BLaER1 treated with 17β-estradiol and CSF1 and Interleukin-3, amounts not matched to agents 10 nM and 100 nM (cell line): ENCODE data around the gene AUH.

ENCODE experiments used
- H3K27ac ChIP-seq, 11 experiments: shearing (Covaris generic); formaldehyde crosslinking; 2 replicates each; pipeline ENCODE4 v1.8.1; 2022
- H3K27me3 ChIP-seq, 11 experiments: shearing (Covaris generic); formaldehyde crosslinking; 2 replicates each; pipeline ENCODE4 v1.8.1; 2022
- H3K36me3 ChIP-seq, 11 experiments: shearing (Covaris generic); formaldehyde crosslinking; 2 replicates each; pipeline ENCODE4 v1.8.1; 2022
- H3K4me1 ChIP-seq, 10 experiments: shearing (Covaris generic); formaldehyde crosslinking; 2 replicates each; pipeline ENCODE4 v1.8.1; 2022
- H3K4me2 ChIP-seq, 11 experiments: shearing (Covaris generic); formaldehyde crosslinking; 2 replicates each; pipeline ENCODE4 v1.8.1; 2022
- H3K4me3 ChIP-seq, 10 experiments: shearing (Covaris generic); formaldehyde crosslinking; 2 replicates each; pipeline ENCODE4 v1.8.1; 2022
- H3K9ac ChIP-seq, 11 experiments: shearing (Covaris generic); formaldehyde crosslinking; 2 replicates each; pipeline ENCODE4 v1.8.1; 2022
- H3K9me3 ChIP-seq, 11 experiments: shearing (Covaris generic); formaldehyde crosslinking; replicated peaks in 1 of 11; 2 replicates each; pipeline ENCODE4 v1.8.1; 2022
- H4K20me1 ChIP-seq, 11 experiments: shearing (Covaris generic); formaldehyde crosslinking; 2 replicates each; pipeline ENCODE4 v1.8.1; 2022
- Cebpa-rat ChIP-seq, 11 experiments: shearing (Covaris generic); IDR thresholded peaks; 2 replicates each; pipeline ENCODE4 v1.8.1; 2022

Gene AUH

DNA sequence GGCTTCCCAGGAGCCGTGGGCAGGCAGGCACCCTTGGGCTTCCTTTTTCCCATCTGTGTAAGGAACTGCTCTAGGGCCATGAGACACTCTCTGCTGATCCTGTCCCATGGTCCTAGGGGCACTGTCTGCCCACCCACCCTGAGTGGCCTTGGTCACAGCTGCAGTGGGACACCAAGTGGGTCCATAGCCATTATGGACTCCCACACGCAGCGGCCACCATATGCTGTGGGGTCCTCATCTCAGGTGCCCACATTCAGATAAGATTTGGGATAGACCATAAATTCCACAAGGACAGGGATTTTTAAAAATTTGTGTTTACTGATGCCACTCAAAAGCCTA, 180.8 kb downstream of the AUH start:
- no peak for TF ChIP-seq Cebpa-rat (IDR thresholded peaks at IDR 0.05)
- Histone ChIP-seq H3K4me3 (no peak overlapping the region), H3K9ac (no peak overlapping the region), H3K4me1 (peaks cover 22 to 89% (median 80%) of the 10 kb centered on the region in 10 experiments), H3K27me3 (no peaks in the 10 kb centered on the region), H3K27ac (peak overlapping the region in 3 of 11 experiments; percentile 23 to 44 (median 33); a peak in 4 of 22 replicates), H3K36me3 (no peaks in the 10 kb centered on the region), H4K20me1 (no peaks in the 10 kb centered on the region), H3K9me3 (peaks cover 0 to 7% (median 2%) of the 10 kb centered on the region in 11 experiments; a peak in 6 of 22 replicates), H3K4me2 (peak overlapping the region in 6 of 11 experiments; percentile 39 to 76 (median 71); a peak in 10 of 22 replicates)

DNA sequence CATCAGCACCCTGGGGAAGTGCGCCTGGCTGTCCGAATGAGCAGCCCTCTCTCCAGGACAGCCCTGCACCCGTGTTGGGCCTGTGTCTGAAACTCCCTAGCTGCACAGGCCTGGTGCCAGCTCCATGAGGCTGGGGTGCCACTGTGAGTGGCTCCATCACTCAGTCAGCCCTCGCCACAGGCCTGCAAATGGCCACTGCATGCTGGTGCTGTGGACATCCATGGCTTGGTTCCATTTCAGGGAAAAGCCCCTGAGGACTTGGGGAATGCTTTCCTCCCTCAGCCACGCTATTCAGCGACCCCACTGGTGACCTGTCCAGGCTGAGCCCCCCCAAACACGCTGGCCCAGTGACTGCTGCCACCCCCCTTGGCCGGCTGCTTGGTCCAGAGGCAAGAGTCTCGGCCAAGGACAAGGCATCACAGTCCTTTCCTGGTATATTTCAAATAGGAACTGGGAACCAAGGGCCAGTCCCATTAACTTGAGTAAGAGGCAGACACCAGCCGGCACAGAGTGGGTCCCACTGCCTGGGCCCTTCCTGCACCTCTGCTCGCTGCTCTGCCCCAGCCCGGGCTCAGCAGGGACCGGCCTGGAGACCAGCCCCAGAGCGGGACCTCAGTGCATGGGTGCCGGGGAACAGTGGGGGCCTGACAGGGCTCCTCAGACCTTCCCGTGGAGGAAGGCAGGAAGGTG, 181.3 kb downstream of the AUH start:
- no peaks in the 10 kb centered on the region for H3K27me3 ChIP-seq
- no peaks in the 10 kb centered on the region for H4K20me1 ChIP-seq
- peaks cover 0 to 12% (median 5%) of the 10 kb centered on the region in 11 experiments; a peak in 7 of 22 replicates for H3K9me3 ChIP-seq
- no peaks in the 10 kb centered on the region for H3K36me3 ChIP-seq
- TF ChIP-seq Cebpa-rat (IDR thresholded peaks at IDR 0.05) = no peak
- peak overlapping the region in 6 of 11 experiments; percentile 39 to 76 (median 71); a peak in 11 of 22 replicates for H3K4me2 ChIP-seq
- H3K4me3 ChIP-seq = no peak overlapping the region
- peak overlapping the region in 4 of 11 experiments; percentile 13 to 44 (median 28); a peak in 5 of 22 replicates for H3K27ac ChIP-seq
- peaks cover 25 to 92% (median 85%) of the 10 kb centered on the region in 10 experiments for H3K4me1 ChIP-seq
- H3K9ac ChIP-seq = no peak overlapping the region

DNA sequence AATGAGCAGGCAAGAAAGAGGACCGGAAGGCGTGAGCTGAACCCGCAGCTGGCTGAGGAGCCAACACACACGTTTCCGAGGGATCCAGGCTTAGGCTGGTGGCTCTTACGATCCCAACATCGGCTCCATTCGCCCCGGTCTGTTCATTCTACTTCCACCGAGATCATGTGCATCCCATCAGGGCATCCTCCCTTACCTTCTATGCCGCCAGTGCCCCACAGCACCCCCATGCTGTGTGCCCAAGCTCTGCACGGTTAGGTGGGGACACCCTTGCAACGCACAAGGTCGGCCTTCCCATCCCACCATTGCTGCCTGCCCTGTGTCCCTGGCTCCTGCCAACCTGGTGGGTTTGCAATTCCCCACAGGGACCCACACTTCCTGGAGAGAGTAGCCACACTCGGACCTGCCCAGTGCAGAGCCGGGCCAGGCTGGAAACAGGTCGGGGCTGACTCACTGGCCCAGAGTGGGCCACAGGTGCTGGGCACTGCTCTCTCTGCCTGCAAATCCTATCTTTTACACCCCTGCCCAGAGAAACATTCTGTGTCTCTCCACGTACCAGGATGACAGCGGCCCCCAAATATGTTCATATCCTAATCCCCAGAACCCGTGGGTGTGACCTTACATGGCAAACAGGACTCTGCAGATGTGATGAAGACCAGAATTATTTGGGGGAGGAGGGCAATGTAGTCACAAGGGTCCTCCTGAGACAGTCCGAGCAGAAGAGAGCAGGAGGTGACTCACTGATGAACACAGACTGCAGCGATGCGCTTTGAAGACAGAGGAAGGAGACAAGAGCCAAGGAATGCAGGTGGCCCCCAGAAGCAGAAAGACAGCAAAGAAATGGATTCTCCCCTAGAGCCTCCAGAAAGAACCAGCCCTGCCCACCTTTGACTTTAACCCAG, 182.2 kb downstream of the AUH start:
- Histone ChIP-seq H3K36me3 (no peaks in the 10 kb centered on the region), H3K4me2 (peak overlapping the region in 9 of 11 experiments; percentile 26 to 76 (median 61); a peak in 16 of 22 replicates), H3K4me3 (no peak overlapping the region), H3K9me3 (peaks cover 0 to 13% (median 5%) of the 10 kb centered on the region in 11 experiments; a peak in 7 of 22 replicates), H3K4me1 (peaks cover 34 to 97% (median 94%) of the 10 kb centered on the region in 10 experiments), H3K9ac (0 out of 22 replicates have a peak overlapping the region, but pooled peaks of 1 of the 11 experiments have one; percentile 4), H3K27ac (peak overlapping the region in 2 of 11 experiments; percentile 44 to 52; a peak in 4 of 22 replicates), H4K20me1 (no peaks in the 10 kb centered on the region), H3K27me3 (no peaks in the 10 kb centered on the region)
- no peak for TF ChIP-seq Cebpa-rat (IDR thresholded peaks at IDR 0.05)

DNA sequence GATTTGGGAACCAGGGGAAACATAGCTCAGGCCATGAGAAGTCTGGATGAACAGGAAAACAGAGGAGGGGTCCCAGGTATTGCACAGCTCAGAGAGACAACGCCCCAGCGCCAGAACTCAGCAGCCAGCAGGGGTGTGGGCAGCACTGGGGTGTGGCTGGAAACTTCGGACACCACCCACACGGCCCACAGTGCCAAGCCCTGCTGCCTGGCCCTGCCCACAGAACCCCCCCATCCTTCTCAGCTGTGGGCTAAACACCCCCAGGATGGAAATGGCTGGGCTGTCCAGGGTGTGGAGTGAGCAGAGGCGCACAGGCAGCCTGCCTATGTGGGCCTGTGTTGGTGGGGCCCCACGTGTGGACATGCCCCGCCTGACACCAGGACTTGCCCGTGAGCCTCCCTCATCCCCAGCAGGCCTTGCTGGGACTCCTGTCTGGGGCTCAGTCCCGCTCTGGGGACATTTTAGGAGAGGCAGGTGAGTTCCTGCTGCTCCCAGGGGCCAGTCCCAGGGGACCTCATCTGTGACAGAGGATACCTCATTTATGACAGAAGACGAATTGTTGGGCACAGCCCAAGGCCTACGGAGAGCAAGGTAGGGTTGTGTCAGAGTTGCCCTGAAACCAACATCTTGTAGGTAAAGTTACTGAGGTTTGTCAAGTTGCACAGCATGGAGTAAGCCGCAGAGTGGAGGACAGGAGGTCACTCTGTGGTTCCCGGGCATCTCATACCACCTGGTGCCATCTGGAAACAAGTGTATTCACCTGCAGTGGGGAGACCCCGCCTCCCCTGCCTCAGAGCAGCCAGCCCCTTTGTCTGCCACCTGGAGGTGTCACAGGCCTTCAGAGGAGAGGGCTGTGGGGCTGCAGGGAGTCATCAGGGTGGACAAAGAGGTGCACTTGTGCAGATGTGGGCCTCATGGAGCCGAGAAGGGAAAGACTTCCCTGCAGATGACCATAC, 183.2 kb downstream of the AUH start:
- Histone ChIP-seq H3K36me3 (no peaks in the 10 kb centered on the region), H3K9me3 (peaks cover 0 to 13% (median 5%) of the 10 kb centered on the region in 11 experiments; a peak in 7 of 22 replicates), H3K4me2 (peak overlapping the region; percentile 39 to 76 (median 63)), H4K20me1 (no peaks in the 10 kb centered on the region), H3K9ac (peak overlapping the region in 5 of 11 experiments; percentile 6 to 57 (median 40); a peak in 4 of 22 replicates), H3K4me1 (peaks cover 41 to 100% (median 96%) of the 10 kb centered on the region in 10 experiments), H3K27me3 (no peaks in the 10 kb centered on the region), H3K4me3 (no peak overlapping the region), H3K27ac (peak overlapping the region in 7 of 11 experiments; percentile 13 to 64 (median 44); a peak in 9 of 22 replicates)
- no peak for TF ChIP-seq Cebpa-rat (IDR thresholded peaks at IDR 0.05)

DNA sequence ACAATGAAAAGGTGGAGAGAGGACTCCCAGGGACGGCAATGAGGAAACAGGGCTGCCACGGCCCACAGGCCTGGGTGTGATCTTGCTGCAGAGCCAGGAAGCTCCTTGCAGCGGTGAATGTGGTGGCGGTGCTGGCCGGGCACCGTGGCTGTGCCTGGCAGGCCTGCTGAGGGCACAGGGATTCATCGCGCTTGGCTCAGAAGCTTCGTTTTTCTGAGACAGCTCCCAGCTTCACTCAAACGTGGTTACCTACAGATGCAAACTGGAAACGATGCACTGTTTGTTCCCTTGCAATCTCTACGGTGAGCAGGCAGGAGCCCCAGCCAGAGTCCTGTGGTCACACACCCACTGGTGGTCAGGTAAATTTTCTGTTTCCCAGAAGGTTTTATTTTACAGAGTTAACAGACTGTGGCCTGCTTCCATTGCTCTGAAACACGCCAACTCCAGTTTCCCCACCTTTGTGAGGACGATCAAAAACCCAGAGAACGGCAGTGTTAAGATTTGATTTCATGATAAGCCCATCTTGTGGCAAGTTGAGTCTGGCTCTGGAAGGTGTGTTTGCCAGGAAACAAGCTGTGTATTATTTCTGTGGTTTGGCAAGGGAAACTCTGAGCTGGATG, 183.9 kb downstream of the AUH start:
- H3K36me3 ChIP-seq = no peaks in the 10 kb centered on the region
- no peaks in the 10 kb centered on the region for H4K20me1 ChIP-seq
- H3K4me1 ChIP-seq = peaks cover 40 to 97% (median 89%) of the 10 kb centered on the region in 10 experiments
- H3K4me3 ChIP-seq = no peak overlapping the region
- H3K4me2 ChIP-seq = peak overlapping the region; percentile 39 to 76 (median 63)
- H3K9ac ChIP-seq = peak overlapping the region in 9 of 11 experiments; percentile 19 to 57 (median 33); a peak in 14 of 22 replicates
- peak overlapping the region in 9 of 11 experiments; percentile 7 to 64 (median 46); a peak in 16 of 22 replicates for H3K27ac ChIP-seq
- no peaks in the 10 kb centered on the region for H3K27me3 ChIP-seq
- no peak for TF ChIP-seq Cebpa-rat (IDR thresholded peaks at IDR 0.05)
- peaks cover 0 to 13% (median 5%) of the 10 kb centered on the region in 11 experiments; a peak in 7 of 22 replicates for H3K9me3 ChIP-seq

DNA sequence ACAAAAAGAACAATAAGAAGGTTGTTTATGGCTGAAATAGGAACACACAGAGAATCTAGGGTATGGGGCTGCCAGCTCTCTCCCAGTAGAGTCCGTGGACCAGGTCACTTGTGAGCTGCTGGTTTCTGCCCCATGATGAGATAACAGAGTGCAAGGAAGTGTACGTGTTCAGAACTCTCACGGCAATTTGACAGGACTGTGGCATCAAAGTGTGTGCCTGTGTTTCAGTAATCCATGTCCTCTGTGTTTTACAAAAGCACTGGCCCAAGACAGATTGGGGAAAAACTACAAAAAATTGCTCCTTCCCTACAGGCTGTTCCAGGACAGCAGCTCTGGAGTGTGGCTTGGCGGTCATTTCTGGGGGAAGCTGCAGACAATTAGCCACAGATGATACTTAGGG, 184.6 kb downstream of the AUH start:
- TF ChIP-seq Cebpa-rat (IDR thresholded peaks at IDR 0.05) = no peak
- Histone ChIP-seq H3K4me3 (no peak overlapping the region), H3K9me3 (peaks cover 1 to 16% (median 8%) of the 10 kb centered on the region in 11 experiments; a peak in 17 of 22 replicates), H3K9ac (peak overlapping the region in 9 of 11 experiments; percentile 19 to 57 (median 33); a peak in 13 of 22 replicates), H3K4me2 (peak overlapping the region; percentile 39 to 76 (median 63)), H3K4me1 (peaks cover 35 to 90% (median 82%) of the 10 kb centered on the region in 10 experiments), H4K20me1 (no peaks in the 10 kb centered on the region), H3K27ac (peak overlapping the region in 9 of 11 experiments; percentile 7 to 64 (median 46); a peak in 16 of 22 replicates), H3K36me3 (no peaks in the 10 kb centered on the region), H3K27me3 (no peaks in the 10 kb centered on the region)

DNA sequence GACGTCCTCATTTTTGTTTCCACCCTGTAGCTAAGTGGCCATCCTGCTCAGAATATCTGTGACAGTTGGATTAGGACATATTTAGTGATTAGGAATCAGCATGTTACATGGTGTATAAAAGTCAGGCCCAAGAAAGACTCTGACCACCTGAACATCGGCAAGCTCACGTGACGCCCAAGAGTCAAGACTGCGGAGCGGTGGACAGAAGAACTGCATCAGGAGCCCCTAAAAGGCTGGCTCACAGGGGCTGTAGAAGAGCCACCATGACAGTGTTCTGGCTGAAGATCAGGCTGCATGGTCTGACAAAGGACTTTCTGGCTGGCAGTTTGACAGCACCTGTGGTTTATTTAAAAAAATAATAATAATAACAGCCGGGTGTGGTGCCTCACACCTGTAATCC, 185.3 kb downstream of the AUH start:
- H3K27me3 ChIP-seq = no peaks in the 10 kb centered on the region
- peak overlapping the region in 1 of 11 experiments; percentile 44; a peak in 2 of 22 replicates for H3K27ac ChIP-seq
- peaks cover 34 to 83% (median 76%) of the 10 kb centered on the region in 10 experiments for H3K4me1 ChIP-seq
- H3K9ac ChIP-seq = no peak overlapping the region
- H3K4me3 ChIP-seq = no peak overlapping the region
- no peaks in the 10 kb centered on the region for H4K20me1 ChIP-seq
- peak overlapping the region in 6 of 11 experiments; percentile 57 to 76 (median 64); a peak in 8 of 22 replicates for H3K4me2 ChIP-seq
- no peak for TF ChIP-seq Cebpa-rat (IDR thresholded peaks at IDR 0.05)
- peaks cover 8 to 23% (median 15%) of the 10 kb centered on the region in 11 experiments for H3K9me3 ChIP-seq
- H3K36me3 ChIP-seq = no peaks in the 10 kb centered on the region
